NB4 (cell line): ENCODE measurements around the gene PEAK3.

Source experiments
- POLR2A ChIP-seq: IDR thresholded peaks from 2 replicates; pipeline ENCODE4 v1.6.1; 2011; ENCODE audit warnings: mild to moderate bottlenecking; ENCODE audit not compliant: insufficient read length; ENCODE audit errors: extremely low read depth
- TF ChIP-seq, protein P1 (sequence below): IDR thresholded peaks from one replicate; pipeline ENCODE4 v1.5.1; 2012; ENCODE audit warnings: low read depth, low read length

DNA sequence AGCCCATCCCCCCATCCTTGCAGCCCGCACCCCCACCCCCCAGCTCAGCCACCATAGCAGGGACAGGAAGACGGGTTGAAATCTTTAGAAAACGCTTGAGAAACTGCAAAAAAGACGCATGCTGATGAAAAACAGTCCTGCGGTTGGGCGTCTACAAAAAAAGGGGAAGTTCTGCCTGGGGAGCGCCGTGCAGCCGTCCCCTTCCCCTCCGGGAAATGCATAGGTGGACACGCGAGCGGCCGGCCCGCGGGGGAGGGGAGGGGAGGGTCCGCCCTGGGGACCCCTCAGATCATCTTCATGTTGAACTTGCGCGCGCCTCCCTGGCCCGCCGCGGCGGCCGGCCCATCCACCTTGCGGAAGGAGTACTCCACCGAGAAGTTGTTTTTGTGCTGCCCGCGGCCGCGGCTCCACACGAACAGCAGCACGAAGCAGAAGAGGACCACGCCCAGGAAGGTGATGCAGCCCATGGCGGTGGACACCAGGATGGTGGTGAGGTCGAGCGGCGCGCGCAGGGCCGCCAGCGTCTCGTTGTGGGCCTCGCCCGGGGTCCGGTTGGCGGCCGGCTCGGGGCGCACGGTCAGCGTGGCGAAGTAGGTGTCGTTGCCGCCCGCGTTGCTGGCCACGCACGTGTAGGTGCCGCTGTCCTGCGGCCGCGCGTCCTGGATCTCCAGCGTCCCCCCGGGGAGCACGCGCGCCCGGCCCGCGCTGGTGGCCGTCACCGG lies 7.9 kb upstream of the PEAK3 start:
- TF ChIP-seq, protein P1, sequence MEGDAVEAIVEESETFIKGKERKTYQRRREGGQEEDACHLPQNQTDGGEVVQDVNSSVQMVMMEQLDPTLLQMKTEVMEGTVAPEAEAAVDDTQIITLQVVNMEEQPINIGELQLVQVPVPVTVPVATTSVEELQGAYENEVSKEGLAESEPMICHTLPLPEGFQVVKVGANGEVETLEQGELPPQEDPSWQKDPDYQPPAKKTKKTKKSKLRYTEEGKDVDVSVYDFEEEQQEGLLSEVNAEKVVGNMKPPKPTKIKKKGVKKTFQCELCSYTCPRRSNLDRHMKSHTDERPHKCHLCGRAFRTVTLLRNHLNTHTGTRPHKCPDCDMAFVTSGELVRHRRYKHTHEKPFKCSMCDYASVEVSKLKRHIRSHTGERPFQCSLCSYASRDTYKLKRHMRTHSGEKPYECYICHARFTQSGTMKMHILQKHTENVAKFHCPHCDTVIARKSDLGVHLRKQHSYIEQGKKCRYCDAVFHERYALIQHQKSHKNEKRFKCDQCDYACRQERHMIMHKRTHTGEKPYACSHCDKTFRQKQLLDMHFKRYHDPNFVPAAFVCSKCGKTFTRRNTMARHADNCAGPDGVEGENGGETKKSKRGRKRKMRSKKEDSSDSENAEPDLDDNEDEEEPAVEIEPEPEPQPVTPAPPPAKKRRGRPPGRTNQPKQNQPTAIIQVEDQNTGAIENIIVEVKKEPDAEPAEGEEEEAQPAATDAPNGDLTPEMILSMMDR: no peak
- TF ChIP-seq POLR2A: no peak
